NCI-H345 treated with DMSO at 0.1 percent for 48 hours (cell line): ENCODE results near the gene GPS1.

ENCODE experiments used
- DNase-seq: peaks from one replicate; lab custom pipeline; 2025; ENCODE audit not compliant: unreplicated experiment; lab: John Stamatoyannopoulos, UW

GPS1 gene

GRCh38 chr17:82100502-82101298, 49.0 kb downstream of the GPS1 start:
- no peak for DNase-seq

GRCh38 chr17:82101301-82101715, 49.6 kb downstream of the GPS1 start:
- no peak for DNase-seq

GRCh38 chr17:82101767-82102679, 50.3 kb downstream of the GPS1 start:
- no peak for DNase-seq

- no peak for DNase-seq
These were observed 52.1 kb downstream of the GPS1 start for GRCh38 chr17:82103553-82104451.

- no peak for DNase-seq
These were observed 53.2 kb downstream of the GPS1 start for GRCh38 chr17:82104797-82105416.

- DNase-seq: no peak
These were observed 53.8 kb downstream of the GPS1 start for GRCh38 chr17:82105417-82105881.

GRCh38 chr17:82105882-82106687, 54.4 kb downstream of the GPS1 start:
- DNase-seq: peak; percentile 37

- DNase-seq: no peak
These were observed 55.1 kb downstream of the GPS1 start for GRCh38 chr17:82106688-82107305.
